GM20000 (cell line): ENCODE measurements around the gene SAYSD1.

ENCODE experiments used
- DNase-seq: peaks from one replicate; pipeline ENCODE4 v3.0.0; 2012; ENCODE audit warnings: low spot score
- CTCF ChIP-seq: IDR thresholded peaks from 2 replicates; pipeline ENCODE4 v1.5.1; 2012; ENCODE audit warnings: mild to moderate bottlenecking, control low read depth; ENCODE audit errors: extremely low read depth, missing control alignments

SAYSD1 gene

GRCh38 chr6:39086294-39086693 lies 28.7 kb downstream of the SAYSD1 start:
- peak; percentile 60 for DNase-seq
- TF ChIP-seq CTCF = no peak

GRCh38 chr6:39085129-39085797 lies 29.7 kb downstream of the SAYSD1 start:
- no peak for DNase-seq
- TF ChIP-seq CTCF = no peak

GRCh38 chr6:39084506-39084905 lies 30.5 kb downstream of the SAYSD1 start:
- TF ChIP-seq CTCF = no peak
- DNase-seq = no peak

- DNase-seq = no peak
- no peak for TF ChIP-seq CTCF
Observed at GRCh38 chr6:39083231-39083634, 31.8 kb downstream of the SAYSD1 start.

- no peak for TF ChIP-seq CTCF
- no peak for DNase-seq
Observed at GRCh38 chr6:39082310-39082709, 32.7 kb downstream of the SAYSD1 start.

- TF ChIP-seq CTCF = no peak
- no peak for DNase-seq
Observed at GRCh38 chr6:39080246-39080875, 34.6 kb downstream of the SAYSD1 start.

GRCh38 chr6:39079197-39080125 lies 35.5 kb downstream of the SAYSD1 start:
- no peak for TF ChIP-seq CTCF
- no peak for DNase-seq
